ENCODE measurements around the gene KRT7.

KRT7 gene

DNA sequence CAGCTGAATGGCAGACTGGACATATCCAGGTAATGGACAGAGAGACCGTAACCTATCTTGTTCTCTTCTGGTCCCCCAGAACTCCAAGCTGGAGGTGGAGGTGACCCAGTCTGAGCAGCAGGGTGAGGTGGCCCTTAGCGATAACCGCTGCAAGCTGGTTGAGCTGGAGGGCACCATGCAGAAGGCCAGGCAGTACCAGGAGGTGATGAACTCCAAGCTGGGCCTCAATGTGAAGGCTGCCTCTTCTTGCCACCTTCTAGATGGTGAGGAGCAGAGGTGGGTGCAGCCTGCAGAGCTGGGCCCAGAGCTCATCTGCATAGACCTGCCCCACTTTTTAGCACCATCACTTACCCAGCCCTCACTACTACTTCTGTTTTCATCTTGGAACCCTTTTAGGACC is 34.2 kb downstream of the KRT7 start:
- Histone ChIP-seq H3K9me2 (ENCODE audit: low read depth, low read length) (no peaks in the 10 kb centered on the region), H3K27ac (ENCODE audit: low read depth, low read length, poor library complexity, severe bottlenecking) (no peak overlapping the region), H3F3A (ENCODE audit: insufficient read depth, low read length) (no peaks in the 10 kb centered on the region), H3K36me3 (ENCODE audit: insufficient read depth, low read length) (no peaks in the 10 kb centered on the region), H3K27me3 (ENCODE audit: insufficient read depth, low read length) (no peaks in the 10 kb centered on the region; the same call in 1 of the 2 replicates), H3K4me3 (ENCODE audit: low read depth, low read length, poor library complexity, severe bottlenecking) (no peak overlapping the region), H3K79me2 (ENCODE audit: insufficient read depth, low read length) (no peaks in the 10 kb centered on the region), H3K9me3 (ENCODE audit: low read length) (no peaks in the 10 kb centered on the region), H3K4me2 (ENCODE audit: low read length) (no peak overlapping the region), H2AFZ (ENCODE audit: low read length) (no peak overlapping the region), H3K4me1 (ENCODE audit: insufficient read depth, low read length, severe bottlenecking) (no peaks in the 10 kb centered on the region), H3K9ac (ENCODE audit: low read length) (no peak overlapping the region), H4K20me1 (ENCODE audit: insufficient read depth, low read length) (no peaks in the 10 kb centered on the region)
- no peak for TF ChIP-seq EZH2 (IDR thresholded peaks at IDR 0.05; ENCODE audit: borderline replicate concordance, low read length)
- TF ChIP-seq, protein P1, sequence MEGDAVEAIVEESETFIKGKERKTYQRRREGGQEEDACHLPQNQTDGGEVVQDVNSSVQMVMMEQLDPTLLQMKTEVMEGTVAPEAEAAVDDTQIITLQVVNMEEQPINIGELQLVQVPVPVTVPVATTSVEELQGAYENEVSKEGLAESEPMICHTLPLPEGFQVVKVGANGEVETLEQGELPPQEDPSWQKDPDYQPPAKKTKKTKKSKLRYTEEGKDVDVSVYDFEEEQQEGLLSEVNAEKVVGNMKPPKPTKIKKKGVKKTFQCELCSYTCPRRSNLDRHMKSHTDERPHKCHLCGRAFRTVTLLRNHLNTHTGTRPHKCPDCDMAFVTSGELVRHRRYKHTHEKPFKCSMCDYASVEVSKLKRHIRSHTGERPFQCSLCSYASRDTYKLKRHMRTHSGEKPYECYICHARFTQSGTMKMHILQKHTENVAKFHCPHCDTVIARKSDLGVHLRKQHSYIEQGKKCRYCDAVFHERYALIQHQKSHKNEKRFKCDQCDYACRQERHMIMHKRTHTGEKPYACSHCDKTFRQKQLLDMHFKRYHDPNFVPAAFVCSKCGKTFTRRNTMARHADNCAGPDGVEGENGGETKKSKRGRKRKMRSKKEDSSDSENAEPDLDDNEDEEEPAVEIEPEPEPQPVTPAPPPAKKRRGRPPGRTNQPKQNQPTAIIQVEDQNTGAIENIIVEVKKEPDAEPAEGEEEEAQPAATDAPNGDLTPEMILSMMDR (IDR thresholded peaks at IDR 0.05; ENCODE audit: low read length) = no peak

DNA sequence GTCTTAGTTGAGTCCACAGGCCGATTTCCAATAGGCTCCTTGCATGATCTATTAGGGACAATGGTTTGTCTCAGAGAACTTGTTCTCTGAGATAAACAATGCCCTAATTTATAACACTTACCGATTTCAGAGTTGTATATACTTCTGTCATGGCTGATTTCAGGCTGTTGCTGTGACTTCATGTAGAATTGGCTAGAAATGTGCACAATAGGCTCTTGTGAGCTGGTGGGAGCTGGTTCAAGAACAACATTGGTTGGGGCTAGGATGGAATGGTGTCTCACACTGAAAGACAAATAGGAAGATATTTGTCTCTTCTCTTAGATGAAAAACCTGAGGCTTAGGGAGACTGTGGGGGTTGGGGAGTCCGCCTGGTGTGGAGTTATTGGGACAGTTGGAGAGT is 34.7 kb downstream of the KRT7 start:
- Histone ChIP-seq H3K9ac (ENCODE audit: low read length) (no peak overlapping the region), H3K9me2 (ENCODE audit: low read depth, low read length) (no peaks in the 10 kb centered on the region), H3K4me1 (ENCODE audit: insufficient read depth, low read length, severe bottlenecking) (no peaks in the 10 kb centered on the region), H3K36me3 (ENCODE audit: insufficient read depth, low read length) (no peaks in the 10 kb centered on the region), H2AFZ (ENCODE audit: low read length) (no peak overlapping the region), H3F3A (ENCODE audit: insufficient read depth, low read length) (no peaks in the 10 kb centered on the region), H3K4me2 (ENCODE audit: low read length) (no peak overlapping the region), H3K27ac (ENCODE audit: low read depth, low read length, poor library complexity, severe bottlenecking) (no peak overlapping the region), H4K20me1 (ENCODE audit: insufficient read depth, low read length) (no peaks in the 10 kb centered on the region), H3K79me2 (ENCODE audit: insufficient read depth, low read length) (no peaks in the 10 kb centered on the region), H3K4me3 (ENCODE audit: low read depth, low read length, poor library complexity, severe bottlenecking) (no peak overlapping the region), H3K9me3 (ENCODE audit: low read length) (no peaks in the 10 kb centered on the region), H3K27me3 (ENCODE audit: insufficient read depth, low read length) (no peaks in the 10 kb centered on the region; the same call in 1 of the 2 replicates)
- TF ChIP-seq EZH2 (IDR thresholded peaks at IDR 0.05; ENCODE audit: borderline replicate concordance, low read length) = no peak
- TF ChIP-seq, protein P1 (IDR thresholded peaks at IDR 0.05; ENCODE audit: low read length) = no peak

DNA sequence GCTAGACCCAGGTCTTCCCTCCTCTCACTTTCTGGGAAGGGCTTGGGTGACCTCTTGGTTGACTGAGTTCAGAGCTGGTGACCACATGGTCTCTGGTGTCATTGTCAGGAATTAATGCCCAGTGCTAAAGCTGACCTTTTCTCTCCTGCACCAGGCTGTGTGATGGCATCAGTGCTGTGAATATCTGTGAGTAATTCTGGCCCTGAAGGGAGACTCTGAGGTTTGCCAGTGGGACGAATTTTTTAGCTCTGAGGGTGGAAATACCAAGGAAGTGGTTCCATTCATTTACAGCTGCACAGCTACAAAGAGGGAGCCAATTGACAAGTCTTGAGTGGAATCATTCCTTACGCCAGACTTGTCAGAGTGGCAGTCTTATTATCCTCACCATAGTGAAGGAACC is 35.2 kb downstream of the KRT7 start:
- Histone ChIP-seq H3K4me3 (ENCODE audit: low read depth, low read length, poor library complexity, severe bottlenecking) (no peak overlapping the region), H3K79me2 (ENCODE audit: insufficient read depth, low read length) (no peaks in the 10 kb centered on the region), H3K36me3 (ENCODE audit: insufficient read depth, low read length) (no peaks in the 10 kb centered on the region), H4K20me1 (ENCODE audit: insufficient read depth, low read length) (no peaks in the 10 kb centered on the region), H3K4me1 (ENCODE audit: insufficient read depth, low read length, severe bottlenecking) (no peaks in the 10 kb centered on the region), H3K27me3 (ENCODE audit: insufficient read depth, low read length) (no peaks in the 10 kb centered on the region), H3K9ac (ENCODE audit: low read length) (no peak overlapping the region), H3K27ac (ENCODE audit: low read depth, low read length, poor library complexity, severe bottlenecking) (no peak overlapping the region), H3K9me2 (ENCODE audit: low read depth, low read length) (no peaks in the 10 kb centered on the region), H2AFZ (ENCODE audit: low read length) (no peak overlapping the region), H3F3A (ENCODE audit: insufficient read depth, low read length) (no peaks in the 10 kb centered on the region), H3K9me3 (ENCODE audit: low read length) (no peaks in the 10 kb centered on the region), H3K4me2 (ENCODE audit: low read length) (no peak overlapping the region)
- TF ChIP-seq, protein P1 (IDR thresholded peaks at IDR 0.05; ENCODE audit: low read length) = no peak

Data from OCI-LY1 (cell line).